ENCODE data around the gene MTRF1.
"Not testable (repeated sequence)": the region's sequence is repeated elsewhere in the genome, so short reads cannot be mapped to it uniquely, and the experiment has no call there.

MTRF1 gene

DNA sequence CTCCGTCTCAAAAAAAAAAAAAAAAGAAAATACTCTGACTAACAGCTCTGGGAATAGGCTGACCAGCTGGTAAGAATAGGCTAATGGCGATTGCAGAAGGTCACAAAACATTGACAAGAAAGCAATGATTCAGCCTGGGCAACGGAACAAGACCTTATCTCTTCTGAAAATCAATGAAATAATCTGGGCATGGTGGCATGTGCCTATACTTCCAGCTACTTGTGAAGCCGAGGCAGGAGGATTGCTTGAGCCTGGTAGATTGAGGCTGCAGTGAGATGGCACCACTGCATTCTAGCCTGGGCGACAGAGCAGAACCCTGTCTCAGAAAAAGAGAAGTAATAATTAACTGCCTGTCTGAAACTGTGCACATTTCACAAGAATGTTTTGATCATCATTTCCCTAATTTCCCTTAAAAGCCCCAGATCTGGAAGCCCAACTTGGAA lies 18.8 kb upstream of the MTRF1 start:
- DNase-seq (ENCODE audit: low read depth), result no peak

DNA sequence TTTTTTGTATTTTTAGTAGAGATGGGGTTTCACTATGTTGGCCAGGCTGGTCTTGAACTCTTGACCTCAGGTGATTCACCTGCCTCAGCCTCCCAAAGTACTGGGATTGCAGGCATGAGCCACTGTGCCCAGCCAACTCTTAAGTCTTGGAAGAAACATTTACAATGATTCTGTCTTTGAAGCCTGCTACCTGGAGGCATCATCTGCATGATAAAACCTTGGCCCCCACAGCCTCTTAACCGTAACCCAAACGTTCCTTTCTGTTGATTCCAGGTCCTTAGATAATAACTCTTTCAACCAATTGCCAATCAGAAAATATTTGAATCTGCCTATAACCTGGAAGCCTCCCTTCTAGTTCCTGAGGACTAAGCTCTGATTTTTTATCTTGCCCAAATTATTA lies 15.8 kb upstream of the MTRF1 start:
- DNase-seq (ENCODE audit: low read depth), result not testable (repeated sequence)

DNA sequence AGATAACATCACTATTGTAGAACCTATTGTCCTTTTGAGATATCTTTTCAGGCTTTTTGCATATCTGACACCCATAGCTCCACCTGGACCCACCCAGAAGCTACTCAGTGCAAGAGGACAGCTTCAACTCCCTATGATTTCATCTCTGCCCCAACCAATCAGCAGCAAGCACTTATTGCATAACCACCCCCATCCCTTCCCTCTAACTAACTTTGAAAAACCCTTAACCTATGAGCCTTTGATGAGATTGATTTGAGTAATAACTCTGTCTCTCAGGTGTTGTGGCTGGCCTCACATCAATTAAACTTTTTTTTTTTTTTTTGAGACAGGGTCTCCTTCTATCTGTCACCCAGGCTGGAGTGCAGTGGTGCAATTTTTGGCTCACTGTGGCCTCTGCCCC lies 13.4 kb upstream of the MTRF1 start:
- DNase-seq (ENCODE audit: low read depth), result no peak

DNA sequence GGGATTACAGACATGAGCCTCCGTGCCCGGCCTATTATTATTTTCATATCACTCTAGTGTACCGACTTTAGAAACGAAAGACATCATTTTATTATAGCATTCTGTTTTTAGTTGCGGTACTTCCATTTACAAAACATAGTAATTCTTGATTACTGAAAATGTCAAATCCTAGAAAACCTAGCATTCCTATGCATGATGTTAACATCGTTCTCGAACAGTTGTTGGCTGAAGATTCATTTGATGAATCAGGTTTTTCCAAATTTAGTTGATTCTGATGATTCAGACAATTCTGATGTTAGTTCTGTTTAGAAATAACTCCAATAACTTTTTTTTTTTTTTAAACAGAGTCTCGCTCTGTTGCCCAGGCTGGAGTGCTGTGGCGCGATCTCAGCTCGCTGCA lies 11.5 kb upstream of the MTRF1 start:
- no peak for DNase-seq (ENCODE audit: low read depth)

DNA sequence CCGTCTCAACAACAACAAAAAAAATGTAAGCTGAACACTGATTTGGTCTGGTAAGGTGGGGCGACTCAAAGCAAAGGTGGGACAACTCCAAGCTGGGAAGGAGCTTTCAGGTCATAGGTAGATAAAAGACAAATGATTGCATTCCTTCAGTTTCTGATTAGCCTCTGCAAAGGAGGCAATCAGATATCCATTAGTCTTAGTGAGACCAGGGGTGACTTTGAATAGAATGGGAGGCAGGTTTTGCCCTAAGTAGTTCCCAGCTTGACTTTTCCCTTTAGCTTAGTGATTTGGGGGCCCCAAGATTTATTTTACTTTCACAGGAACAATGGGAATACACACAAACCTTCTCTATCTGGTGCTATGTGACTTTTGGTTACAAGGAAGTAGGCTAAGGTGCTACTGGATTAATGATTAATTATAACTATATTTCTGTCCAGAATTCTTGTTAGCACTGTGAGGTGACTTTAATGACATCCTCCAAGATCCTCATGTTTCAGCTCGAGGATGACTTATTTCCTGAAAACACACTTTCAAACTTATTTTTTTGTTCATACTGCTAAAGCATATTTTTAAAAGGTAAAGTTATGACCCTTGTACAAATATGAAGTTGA lies 10.6 kb upstream of the MTRF1 start:
- DNase-seq (ENCODE audit: low read depth), result no peak

DNA sequence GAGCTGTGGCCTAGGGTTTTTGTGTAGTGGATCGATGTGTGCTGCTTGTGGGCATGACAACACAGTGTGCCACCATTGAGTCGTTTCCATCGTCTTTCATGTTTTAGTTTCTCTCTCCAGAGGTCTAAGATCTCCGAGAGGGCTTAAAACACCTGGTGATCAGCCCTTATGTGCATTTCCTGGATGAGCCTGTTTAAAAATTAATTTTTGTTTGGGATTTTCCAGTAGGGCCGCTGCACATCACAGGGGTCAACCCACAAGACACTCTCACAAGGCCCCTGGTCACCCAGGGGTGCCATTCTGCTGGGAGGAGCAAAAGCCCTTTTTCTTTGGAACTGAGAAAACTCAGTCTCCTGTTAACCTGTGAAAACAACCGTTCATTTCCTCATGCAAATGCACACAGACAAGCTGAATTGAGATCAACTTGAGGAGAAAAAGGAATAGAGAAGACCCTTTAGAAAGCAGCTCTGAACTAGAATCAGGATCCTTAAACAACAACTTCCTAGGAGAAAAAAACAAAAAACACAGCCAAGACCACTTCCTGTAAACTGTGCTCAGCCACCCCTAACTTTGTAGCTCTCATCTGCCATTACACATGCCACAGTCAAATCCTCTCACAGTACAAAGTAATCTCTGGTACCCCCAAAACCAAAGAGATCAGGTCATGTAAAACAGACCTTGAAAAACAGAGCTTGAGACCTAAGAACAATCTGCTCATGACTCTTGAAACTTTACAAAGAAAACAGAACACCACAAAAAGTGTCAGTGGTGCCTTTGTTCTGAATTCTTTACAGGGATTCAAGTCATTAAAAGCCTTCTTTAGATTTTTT lies 8.3 kb upstream of the MTRF1 start:
- DNase-seq (ENCODE audit: low read depth), result no peak

DNA sequence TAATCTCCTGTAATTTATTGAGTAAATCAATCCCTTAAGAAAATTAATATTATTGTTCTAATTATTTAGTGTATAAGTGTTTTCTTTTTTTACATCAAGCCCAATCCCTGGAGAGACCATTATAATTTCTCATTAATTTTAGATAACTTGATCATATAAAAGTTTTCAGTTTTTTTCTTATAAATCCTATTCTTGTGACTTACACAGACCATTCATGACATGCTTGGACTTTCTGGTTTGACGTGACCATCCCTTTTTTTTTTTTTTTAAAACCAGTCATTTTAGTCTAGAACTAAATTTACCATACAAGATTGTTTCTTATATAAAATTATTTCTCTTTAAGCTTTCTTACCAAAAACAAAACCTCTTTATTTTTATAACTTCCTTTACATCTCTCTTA lies 5.4 kb upstream of the MTRF1 start:
- DNase-seq (ENCODE audit: low read depth), result no peak

DNA sequence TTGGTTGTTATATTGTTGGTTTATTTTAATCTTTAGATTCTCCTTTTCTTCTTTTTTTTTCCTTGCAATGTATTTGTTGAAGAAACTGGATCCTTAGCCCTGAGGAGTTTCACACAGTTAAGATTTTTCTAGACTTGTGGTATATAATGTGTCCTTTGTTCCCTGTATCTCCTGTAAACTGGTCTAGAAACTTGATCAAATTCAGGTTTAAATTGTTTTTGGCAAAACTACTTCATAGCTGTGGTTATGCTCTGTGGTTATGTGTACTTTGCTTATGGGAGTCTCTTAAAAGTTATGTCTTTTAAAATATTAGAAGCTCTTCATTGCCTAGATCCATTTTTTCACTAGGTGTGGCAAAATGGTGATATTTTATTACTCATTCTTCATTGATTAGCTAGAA lies 3.7 kb upstream of the MTRF1 start:
- DNase-seq (ENCODE audit: low read depth), result no peak

DNA sequence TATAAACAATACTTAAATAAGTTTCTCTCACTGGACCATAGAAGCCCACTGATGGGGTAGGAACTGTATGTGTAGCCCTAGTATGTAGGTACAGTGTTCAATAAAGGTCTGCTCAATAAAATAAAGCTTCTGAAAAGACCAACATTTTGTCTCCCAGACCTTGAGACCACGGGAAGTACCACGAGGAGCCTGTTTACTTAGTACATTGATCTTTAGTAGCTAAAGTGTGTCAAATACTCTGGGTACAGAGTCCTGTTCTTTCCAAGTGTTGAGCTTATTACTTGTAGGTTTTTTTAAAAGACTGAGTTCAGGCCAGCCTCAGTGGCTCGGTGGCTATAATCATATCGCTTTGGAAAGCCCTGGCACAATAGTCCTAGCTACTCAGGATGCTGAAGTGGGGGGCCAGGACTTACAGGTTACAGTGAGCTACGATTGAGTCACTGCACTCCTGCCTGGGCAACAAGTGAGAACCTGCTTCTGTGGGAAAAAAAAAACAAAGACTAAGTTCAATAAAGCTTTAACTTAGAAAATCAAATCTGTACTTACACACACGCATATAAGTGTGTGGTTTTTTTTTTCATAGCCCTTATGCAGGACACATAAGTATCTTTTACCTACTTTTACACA lies 3.4 kb downstream of the MTRF1 start:
- DNase-seq (ENCODE audit: low read depth), result no peak

DNA sequence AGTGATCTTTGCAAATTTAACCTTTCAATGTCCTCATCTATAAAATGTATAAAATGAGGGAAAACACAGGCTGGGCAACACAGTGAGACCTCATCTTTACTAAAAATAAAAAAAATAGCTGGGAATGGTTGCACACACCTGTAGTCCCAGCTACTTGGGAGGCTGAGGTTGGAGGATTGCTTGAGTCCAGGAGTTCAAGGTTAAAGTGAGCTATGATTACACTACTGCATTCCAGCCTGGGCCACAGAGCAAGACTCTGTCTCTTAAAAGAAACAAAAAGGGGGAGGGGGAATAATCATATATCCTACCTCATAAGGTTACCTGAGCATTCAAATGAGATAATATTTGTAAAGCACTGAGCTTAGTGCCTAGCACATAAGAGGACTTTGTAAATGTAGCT lies 5.8 kb downstream of the MTRF1 start:
- DNase-seq (ENCODE audit: low read depth), result no peak

DNA sequence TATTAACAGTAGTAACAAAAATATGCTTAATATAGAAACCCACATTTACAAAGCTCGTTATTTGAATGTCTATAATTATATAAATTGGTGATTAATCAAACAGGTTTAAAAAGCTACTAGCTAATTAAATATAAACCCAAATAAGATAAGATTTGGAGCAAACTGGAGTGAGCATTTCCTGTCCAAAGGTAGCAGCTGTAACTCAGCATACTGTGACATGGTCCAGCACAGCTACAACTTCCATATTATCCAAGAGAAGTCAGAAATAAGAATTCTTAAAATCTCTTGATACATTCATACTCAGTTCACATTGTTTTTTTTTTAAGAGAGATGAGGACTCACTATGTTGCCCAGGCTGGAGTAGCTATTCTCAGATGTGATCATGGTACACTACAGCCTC lies 8.5 kb downstream of the MTRF1 start:
- no peak for DNase-seq (ENCODE audit: low read depth)

DNA sequence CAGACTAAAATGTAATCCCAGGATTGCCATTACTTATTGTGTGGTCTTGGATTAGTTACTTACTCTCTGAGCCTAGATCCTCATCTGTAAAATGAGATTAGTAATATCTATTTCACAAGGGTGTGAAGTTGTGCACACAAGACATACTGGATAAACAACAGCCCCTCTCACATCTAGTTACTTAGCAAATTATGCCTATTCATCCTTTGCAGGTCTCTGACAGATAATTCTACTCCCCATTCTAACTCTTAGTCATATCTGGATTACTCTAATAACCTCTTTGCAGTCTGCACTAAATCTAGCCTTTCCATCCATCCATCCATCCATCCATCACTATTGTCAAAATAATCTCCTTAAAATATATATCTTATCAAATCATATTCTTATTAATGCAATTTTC lies 12.4 kb downstream of the MTRF1 start:
- no peak for DNase-seq (ENCODE audit: low read depth)

DNA sequence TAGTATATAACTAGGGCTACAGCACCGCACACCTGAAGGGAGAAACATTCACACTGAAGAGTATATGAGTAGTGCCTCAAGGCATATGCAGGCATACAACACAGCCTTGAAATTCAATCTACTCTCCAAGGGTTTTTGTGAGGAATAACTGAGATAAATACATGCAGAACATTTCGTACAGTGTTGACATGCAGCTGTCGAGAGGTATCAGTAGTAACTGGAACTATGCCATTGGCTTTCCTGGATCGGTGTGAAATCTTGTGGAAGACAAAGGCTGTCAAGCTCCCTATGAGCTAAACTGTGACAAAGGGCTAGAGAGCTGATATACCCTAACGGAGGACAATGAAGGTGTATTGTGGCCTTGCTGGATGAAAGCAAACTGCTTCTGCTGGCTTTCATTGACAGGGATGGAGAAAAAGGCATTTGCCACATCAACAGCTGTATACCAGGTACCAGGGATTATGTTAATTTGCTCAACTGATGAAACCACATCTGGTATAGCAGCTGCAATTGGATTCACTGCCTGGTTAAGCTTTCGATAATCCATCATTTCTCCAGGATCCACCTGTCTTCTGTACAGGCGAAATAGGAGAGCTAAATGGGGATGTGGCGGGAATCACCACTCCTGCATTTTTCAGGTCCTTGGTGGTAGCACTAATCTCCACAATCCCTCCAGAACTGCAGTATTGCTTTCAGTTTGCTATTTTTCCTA lies 16.3 kb downstream of the MTRF1 start:
- no peak for DNase-seq (ENCODE audit: low read depth)

DNA sequence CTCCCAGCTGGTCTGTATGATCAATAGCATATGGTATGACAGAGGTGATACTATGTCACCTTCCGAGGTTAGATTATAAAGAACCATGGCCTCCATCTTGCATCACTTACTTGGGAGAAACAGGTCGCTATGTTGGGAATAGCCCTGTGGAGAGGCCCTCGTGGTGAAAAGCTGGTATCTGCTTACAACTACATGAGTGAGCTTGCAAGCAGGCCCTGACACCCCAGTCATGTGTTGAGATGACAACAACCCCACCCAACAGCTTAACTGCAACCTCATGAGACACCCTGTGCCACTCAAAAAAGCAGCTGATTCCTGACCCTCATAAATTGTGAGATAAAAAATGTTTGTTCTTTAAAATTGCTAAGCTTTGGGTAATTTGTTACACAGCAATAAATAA lies 18.8 kb downstream of the MTRF1 start:
- DNase-seq (ENCODE audit: low read depth), result no peak

DNA sequence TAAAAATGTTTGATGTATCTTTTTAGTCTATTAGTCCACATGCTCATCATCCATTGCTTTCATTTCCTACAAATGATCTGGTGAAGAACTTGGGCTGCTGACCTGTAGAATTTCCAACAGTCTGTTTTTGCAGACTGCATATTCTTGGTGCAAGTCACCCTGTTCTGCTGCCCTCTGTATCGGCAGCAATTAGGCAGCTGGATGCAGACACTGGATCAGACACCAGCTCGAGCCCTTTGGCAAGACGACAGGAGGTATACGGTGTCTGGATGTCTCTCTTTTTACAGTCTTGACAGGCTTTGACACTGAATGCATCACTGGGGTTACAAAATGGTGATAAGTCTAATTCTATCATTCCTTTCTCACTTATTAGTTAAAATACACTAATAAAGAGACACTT lies 21.8 kb downstream of the MTRF1 start:
- no peak for DNase-seq (ENCODE audit: low read depth)

DNA sequence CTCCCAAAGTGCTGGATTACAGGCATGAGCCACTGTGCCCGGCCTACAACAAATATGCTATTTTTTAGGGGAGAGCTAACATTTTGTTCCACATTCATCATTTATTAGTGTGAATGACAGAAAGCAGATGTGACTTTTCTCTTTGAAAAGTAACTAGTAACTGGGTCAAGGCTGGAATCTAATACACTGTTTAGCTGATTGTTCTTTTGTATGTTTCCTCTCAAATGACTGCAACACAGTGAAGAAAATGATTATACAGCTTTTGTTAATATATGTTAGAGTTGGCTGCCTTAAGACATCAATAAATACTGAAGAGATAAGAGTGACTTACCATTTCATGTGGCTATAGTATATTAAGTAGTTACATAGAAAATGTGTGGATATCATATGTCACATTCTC lies 27.0 kb downstream of the MTRF1 start:
- DNase-seq (ENCODE audit: low read depth), result no peak

DNA sequence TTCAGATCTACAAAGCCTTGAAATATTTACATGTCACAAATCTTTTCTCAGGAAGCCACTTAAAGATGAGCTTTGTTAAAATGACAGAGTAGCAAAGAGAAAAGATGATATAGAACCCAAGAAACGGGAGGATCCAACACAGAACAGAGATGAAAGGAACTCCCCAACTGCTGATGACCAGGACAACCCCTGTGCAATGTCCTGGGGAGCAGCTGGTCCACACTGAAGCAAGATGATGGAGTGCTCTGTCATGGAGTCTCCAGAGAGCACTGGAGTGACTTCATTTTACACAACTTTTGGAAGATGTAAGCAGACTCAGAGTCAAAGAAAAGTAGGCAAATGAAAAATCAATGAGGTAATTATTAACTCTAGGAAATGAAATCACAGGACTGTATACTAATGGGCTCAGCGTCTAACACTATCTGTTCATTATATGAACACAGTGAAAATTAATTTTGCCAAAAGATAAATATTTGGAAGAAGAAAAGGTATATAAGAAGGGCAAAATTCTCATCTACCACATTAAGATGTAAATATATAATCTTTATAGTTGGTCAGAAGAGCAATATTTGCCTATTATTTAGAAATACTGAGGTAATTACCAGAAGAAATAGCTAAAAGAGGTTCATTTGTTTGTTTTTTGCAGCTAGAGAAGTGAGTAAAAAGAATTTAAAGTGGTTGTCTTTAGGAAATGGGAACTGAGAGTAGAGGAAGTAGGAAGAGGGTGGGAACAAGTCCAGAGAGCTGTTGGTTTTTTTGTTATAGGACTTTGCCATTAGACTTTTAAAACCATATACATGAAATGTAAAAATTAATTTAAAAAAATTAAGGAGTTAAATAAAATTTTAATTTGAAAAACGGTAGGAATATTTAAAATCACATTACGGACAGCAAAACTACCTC lies 30.5 kb downstream of the MTRF1 start:
- DNase-seq (ENCODE audit: low read depth), result no peak

DNA sequence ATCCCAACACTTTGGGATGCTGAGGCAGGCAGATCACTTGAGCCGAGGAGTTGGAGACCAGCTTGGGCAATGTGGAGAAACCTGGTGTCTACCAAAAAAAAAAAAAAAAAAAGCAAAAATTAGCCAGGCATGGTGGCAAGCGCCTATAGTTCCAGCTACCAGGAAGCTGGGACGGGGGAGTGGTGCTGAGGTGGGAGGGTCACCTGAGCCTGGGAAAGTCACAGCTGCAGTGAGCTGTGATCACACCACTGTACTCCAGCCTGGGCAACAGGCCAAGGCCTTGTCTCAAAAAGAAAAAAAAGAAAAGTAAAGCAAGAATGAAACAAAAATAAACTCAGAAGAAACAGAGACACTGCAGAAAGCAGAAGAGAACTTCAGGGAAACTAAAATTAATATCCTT lies 31.6 kb downstream of the MTRF1 start:
- DNase-seq (ENCODE audit: low read depth), result no peak

DNA sequence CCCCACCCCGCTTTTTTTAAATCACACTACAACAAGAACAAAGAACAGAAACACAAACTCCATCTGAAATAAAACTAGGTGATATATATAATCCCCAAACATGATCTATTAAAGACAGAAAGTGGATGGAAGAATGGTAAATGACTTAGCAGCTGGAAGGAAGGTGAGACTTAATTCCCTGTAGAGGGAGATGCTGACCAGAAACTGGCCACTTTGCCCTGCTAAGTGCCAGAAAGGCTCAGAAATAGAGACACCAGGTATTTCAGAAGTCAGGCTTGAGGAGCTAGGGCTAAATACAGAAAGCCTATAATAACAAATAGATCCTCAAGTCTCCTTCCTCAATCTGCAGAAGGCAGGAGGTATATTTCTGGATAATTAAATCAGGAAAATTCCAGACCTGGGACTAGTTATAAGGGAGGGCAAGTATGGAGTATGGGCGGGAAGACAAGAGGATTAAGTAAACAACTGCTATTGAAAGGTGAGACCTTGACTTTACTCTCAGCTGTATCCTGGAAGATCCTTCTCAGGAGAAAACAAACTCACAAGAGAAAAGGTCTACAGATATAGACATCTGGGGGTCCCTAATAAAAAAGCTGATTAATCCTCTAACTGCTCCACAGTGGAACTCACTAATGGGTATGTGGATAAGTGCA lies 32.2 kb downstream of the MTRF1 start:
- no peak for DNase-seq (ENCODE audit: low read depth)

DNA sequence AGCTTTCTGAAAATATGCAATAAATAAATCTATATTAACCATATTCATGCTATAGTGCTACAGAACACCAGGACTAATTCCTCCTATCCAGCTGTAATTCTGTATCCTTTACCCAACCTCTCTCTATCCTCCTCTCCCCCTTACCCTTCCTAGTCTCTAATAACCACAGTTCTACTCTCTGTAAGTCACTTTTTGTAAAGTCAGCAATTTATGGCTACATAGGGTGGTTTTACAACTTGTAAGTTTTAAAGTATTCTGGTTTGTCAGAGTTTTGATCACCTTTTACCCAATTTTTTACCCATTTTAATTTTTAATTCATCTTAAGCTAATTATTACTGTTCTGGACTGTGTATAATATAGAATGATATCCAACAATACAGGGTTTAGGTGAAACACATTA lies 34.0 kb downstream of the MTRF1 start:
- DNase-seq (ENCODE audit: low read depth), result no peak

Data from stromal cell of bone marrow (primary cell).